ENCODE data around the gene GAREM1.

GAREM1 gene

DNA sequence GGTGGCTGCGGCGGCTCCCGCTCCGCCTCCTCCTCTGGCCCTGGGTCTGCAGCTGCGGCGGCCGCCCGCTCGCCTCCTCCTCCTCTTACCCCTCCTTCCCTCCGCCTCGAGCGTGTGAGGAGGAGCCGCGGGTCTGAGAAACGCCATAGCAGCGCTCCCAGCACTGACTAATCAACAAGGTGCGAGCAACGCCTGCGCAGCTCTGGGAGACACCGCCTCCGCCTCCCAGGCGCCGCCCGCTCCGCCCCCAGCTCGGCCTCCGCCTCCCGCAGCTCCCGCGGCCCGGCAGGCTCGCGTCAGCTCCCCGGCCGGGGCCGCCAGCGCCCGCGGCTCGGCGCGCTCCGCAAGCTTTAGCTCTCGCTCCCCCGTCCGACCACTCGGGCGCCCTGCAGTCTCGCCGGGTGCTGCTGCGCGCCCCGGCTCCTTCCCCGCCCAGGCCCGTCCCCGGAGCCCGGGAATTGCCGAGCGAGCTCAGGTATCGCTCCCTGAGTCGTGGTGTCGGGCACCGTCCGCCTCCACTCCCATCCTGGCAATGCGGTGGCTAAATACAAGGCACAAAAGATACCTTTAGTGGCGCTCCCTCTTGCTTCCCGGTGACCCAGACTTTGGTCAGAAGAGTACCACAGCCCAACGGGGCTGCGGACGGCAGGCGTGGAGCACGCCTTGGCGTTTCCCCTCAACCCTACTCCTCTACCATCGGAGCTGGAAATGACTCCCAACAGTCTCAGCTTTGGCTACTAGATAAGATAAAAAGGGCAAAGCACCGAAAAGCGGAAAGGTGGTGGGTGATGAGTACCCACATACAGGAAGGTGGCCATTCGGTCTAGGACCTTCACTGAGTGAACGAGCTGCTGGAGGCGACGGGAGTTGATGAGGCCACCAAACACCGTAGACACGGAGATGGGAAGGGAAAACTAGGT is at the start of gene GAREM1:
GAREM1 (minus strand) TSS at position 169 of the 920 bp plus-strand sequence. CDS start 454 bp downstream, outside the sequence.
- H3K9ac ChIP-seq (ENCODE audit: low read length), result peak within 1 kb of the TSS; percentile 48
- H3K27ac ChIP-seq (ENCODE audit: low read depth, low read length, poor library complexity, severe bottlenecking), result no peak within 1 kb of the TSS
- peak within 1 kb of the TSS; percentile 68 for H3K4me2 ChIP-seq (ENCODE audit: low read length)
- no peaks in the 10 kb centered on the region for H3F3A ChIP-seq (ENCODE audit: insufficient read depth, low read length)
- H3K9me3 ChIP-seq (ENCODE audit: low read length), result no peaks in the 10 kb centered on the region
- no peaks in the 10 kb centered on the region; the same call in 1 of the 2 replicates for H3K27me3 ChIP-seq (ENCODE audit: insufficient read depth, low read length)
- H3K9me2 ChIP-seq (ENCODE audit: low read depth, low read length), result no peaks in the 10 kb centered on the region
- H4K20me1 ChIP-seq (ENCODE audit: insufficient read depth, low read length), result no peaks in the 10 kb centered on the region
- H3K4me3 ChIP-seq (ENCODE audit: low read depth, low read length, poor library complexity, severe bottlenecking), result peak within 1 kb of the TSS; percentile 64
- no peaks in the 10 kb centered on the region for H3K36me3 ChIP-seq (ENCODE audit: insufficient read depth, low read length)
- peaks cover 27% of the 10 kb centered on the region for H3K4me1 ChIP-seq (ENCODE audit: insufficient read depth, low read length, severe bottlenecking)
- no peak within 1 kb of the TSS for H2AFZ ChIP-seq (ENCODE audit: low read length)
- H3K79me2 ChIP-seq (ENCODE audit: insufficient read depth, low read length), result no peaks in the 10 kb centered on the region
- TF ChIP-seq, protein P1, sequence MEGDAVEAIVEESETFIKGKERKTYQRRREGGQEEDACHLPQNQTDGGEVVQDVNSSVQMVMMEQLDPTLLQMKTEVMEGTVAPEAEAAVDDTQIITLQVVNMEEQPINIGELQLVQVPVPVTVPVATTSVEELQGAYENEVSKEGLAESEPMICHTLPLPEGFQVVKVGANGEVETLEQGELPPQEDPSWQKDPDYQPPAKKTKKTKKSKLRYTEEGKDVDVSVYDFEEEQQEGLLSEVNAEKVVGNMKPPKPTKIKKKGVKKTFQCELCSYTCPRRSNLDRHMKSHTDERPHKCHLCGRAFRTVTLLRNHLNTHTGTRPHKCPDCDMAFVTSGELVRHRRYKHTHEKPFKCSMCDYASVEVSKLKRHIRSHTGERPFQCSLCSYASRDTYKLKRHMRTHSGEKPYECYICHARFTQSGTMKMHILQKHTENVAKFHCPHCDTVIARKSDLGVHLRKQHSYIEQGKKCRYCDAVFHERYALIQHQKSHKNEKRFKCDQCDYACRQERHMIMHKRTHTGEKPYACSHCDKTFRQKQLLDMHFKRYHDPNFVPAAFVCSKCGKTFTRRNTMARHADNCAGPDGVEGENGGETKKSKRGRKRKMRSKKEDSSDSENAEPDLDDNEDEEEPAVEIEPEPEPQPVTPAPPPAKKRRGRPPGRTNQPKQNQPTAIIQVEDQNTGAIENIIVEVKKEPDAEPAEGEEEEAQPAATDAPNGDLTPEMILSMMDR (IDR thresholded peaks at IDR 0.05; ENCODE audit: low read length), result peak; percentile 43
- TF ChIP-seq EZH2 (IDR thresholded peaks at IDR 0.05; ENCODE audit: borderline replicate concordance, low read length), result no peak

DNA sequence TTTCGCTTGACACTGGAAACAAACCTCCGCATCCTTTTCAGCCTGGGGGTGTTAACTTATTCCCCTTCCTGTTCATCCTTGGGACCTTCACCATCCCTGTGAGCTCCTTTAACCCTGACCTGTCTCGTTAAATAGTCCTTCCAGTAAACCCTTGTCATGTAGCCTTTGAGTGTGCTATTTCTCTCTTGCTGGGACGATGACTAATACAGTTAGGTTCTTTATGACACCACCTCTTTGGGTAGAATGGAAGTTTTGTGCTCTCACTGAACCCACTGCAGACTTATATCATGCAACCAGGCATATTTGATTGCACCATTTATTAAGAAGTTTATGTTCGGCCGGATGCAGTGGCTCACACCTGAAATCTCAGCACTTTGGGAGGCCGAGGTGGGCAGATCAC is 40.5 kb upstream of the GAREM1 start:
- no peak overlapping the region for H3K9ac ChIP-seq (ENCODE audit: low read length)
- no peaks in the 10 kb centered on the region for H3K27me3 ChIP-seq (ENCODE audit: insufficient read depth, low read length)
- no peak overlapping the region for H3K27ac ChIP-seq (ENCODE audit: low read depth, low read length, poor library complexity, severe bottlenecking)
- H3K9me3 ChIP-seq (ENCODE audit: low read length), result no peaks in the 10 kb centered on the region
- H3K79me2 ChIP-seq (ENCODE audit: insufficient read depth, low read length), result no peaks in the 10 kb centered on the region
- no peak for TF ChIP-seq EZH2 (IDR thresholded peaks at IDR 0.05; ENCODE audit: borderline replicate concordance, low read length)
- TF ChIP-seq, protein P1 (IDR thresholded peaks at IDR 0.05; ENCODE audit: low read length), result no peak
- no peak overlapping the region for H3K4me2 ChIP-seq (ENCODE audit: low read length)
- H3K4me1 ChIP-seq (ENCODE audit: insufficient read depth, low read length, severe bottlenecking), result no peaks in the 10 kb centered on the region
- H3K36me3 ChIP-seq (ENCODE audit: insufficient read depth, low read length), result no peaks in the 10 kb centered on the region
- no peaks in the 10 kb centered on the region for H3K9me2 ChIP-seq (ENCODE audit: low read depth, low read length)
- H3F3A ChIP-seq (ENCODE audit: insufficient read depth, low read length), result no peaks in the 10 kb centered on the region
- H2AFZ ChIP-seq (ENCODE audit: low read length), result no peak overlapping the region
- H3K4me3 ChIP-seq (ENCODE audit: low read depth, low read length, poor library complexity, severe bottlenecking), result no peak overlapping the region
- no peaks in the 10 kb centered on the region for H4K20me1 ChIP-seq (ENCODE audit: insufficient read depth, low read length)

DNA sequence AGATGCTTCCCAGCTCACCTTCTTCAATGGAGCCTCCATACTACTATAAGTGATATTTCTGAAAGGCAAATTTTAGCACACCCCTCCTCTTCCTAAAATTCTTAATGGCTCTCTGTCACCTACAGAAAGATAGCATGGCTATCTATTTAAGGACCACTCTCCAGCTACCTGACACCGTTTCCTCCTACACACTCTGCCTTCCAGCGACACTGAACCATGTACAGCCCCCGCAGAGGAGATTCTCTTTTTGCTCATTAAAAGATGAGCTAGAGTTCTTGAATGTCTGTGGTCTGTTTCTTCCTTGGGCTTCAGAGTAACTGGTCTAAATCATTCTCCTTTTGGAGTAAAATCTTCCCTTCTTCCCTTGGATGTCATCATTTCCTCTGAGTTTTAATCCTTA is 38.4 kb upstream of the GAREM1 start:
- TF ChIP-seq, protein P1 (IDR thresholded peaks at IDR 0.05; ENCODE audit: low read length), result no peak
- TF ChIP-seq EZH2 (IDR thresholded peaks at IDR 0.05; ENCODE audit: borderline replicate concordance, low read length), result no peak
- no peak overlapping the region for H3K27ac ChIP-seq (ENCODE audit: low read depth, low read length, poor library complexity, severe bottlenecking)

More for the DNA sequence above, 38.4 kb upstream of the GAREM1 start:
- Histone ChIP-seq H2AFZ (ENCODE audit: low read length) (no peak overlapping the region), H3K79me2 (ENCODE audit: insufficient read depth, low read length) (no peaks in the 10 kb centered on the region), H3K9me2 (ENCODE audit: low read depth, low read length) (no peaks in the 10 kb centered on the region), H3K4me2 (ENCODE audit: low read length) (no peak overlapping the region), H3K9ac (ENCODE audit: low read length) (no peak overlapping the region), H3K4me1 (ENCODE audit: insufficient read depth, low read length, severe bottlenecking) (no peaks in the 10 kb centered on the region), H4K20me1 (ENCODE audit: insufficient read depth, low read length) (no peaks in the 10 kb centered on the region), H3K4me3 (ENCODE audit: low read depth, low read length, poor library complexity, severe bottlenecking) (no peak overlapping the region), H3K9me3 (ENCODE audit: low read length) (no peaks in the 10 kb centered on the region), H3K36me3 (ENCODE audit: insufficient read depth, low read length) (no peaks in the 10 kb centered on the region), H3F3A (ENCODE audit: insufficient read depth, low read length) (no peaks in the 10 kb centered on the region), H3K27me3 (ENCODE audit: insufficient read depth, low read length) (no peaks in the 10 kb centered on the region)
